Liver (tissue), 9 donors: ENCODE measurements around the gene MSI2. TPM values are rescaled to one million over a fixed set of nuclear protein-coding genes. Genes with fewer than 3 reads are reported as not detected.

ENCODE experiments used
- DNase-seq: peaks from one replicate; pipeline ENCODE4 v3.0.0-alpha.2; 2017; ENCODE audit warnings: low spot score
- H3K27ac ChIP-seq, 2 donors: one replicate each; pipeline ENCODE4 v1.7.0; 2013; ENCODE audit warnings: inconsistent platforms in 2 of 2, low read length in 2 of 2, control low read depth in 1 of 2, low read depth in 1 of 2, mild to moderate bottlenecking in 1 of 2
- H3K27me3 ChIP-seq, 4 donors: one replicate each; pipeline versions ENCODE4 v1.6.1 to v1.7.0; 2013; ENCODE audit warnings: low read length in 3 of 4, inconsistent platforms in 1 of 4, mild to moderate bottlenecking in 1 of 4, moderate library complexity in 1 of 4; ENCODE audit not compliant: control insufficient read depth in 4 of 4, insufficient read depth in 4 of 4
- H3K36me3 ChIP-seq, 4 donors: one replicate each; pipeline versions ENCODE4 v1.6.1 to v1.7.0; 2013; ENCODE audit warnings: low read length in 3 of 4, mild to moderate bottlenecking in 3 of 4, low read depth in 1 of 4, moderate library complexity in 1 of 4; ENCODE audit not compliant: control insufficient read depth in 4 of 4, insufficient read depth in 3 of 4
- H3K4me1 ChIP-seq, 4 donors: one replicate each; pipeline versions ENCODE4 v1.6.1 to v1.7.0; 2013; ENCODE audit warnings: low read length in 3 of 4, mild to moderate bottlenecking in 3 of 4, moderate library complexity in 1 of 4; ENCODE audit not compliant: control insufficient read depth in 4 of 4, insufficient read depth in 4 of 4
- H3K4me3 ChIP-seq, 3 donors: one replicate each; pipeline versions ENCODE4 v1.6.1 to v1.7.0; 2013; ENCODE audit warnings: low read length in 3 of 3, control low read depth in 1 of 3, low read depth in 1 of 3, mild to moderate bottlenecking in 1 of 3
- H3K9ac ChIP-seq, 2 donors: one replicate each; pipeline ENCODE4 v1.7.0; 2013; ENCODE audit warnings: low read length in 2 of 2, mild to moderate bottlenecking in 2 of 2, moderate library complexity in 2 of 2, control low read depth in 1 of 2, low read depth in 1 of 2
- H3K9me3 ChIP-seq, 4 donors: one replicate each; pipeline versions ENCODE4 v1.6.1 to v1.7.0; 2013; ENCODE audit warnings: low read length in 3 of 4; ENCODE audit not compliant: control insufficient read depth in 4 of 4
- ATF3 ChIP-seq: IDR thresholded peaks from 2 replicates; pipeline ENCODE4 v1.6.1; 2016; ENCODE audit warnings: antibody characterized with exemption
- CTCF ChIP-seq: fragments of 150-350 bp; IDR thresholded peaks from 2 replicates; pipeline ENCODE4 v1.5.1; 2017; ENCODE audit warnings: improper control_type of control experiment, low read depth, low read length; ENCODE audit not compliant: missing input control
- EGR1 ChIP-seq, 2 donors: IDR thresholded peaks; 2 replicates each; pipeline ENCODE4 v1.6.1; 2016 to 2018; ENCODE audit warnings: antibody characterized with exemption in 2 of 2, low read depth in 2 of 2
- FOXA1 ChIP-seq: IDR thresholded peaks from 2 replicates; pipeline ENCODE4 v1.6.1; 2016; ENCODE audit warnings: antibody characterized with exemption
- FOXA2 ChIP-seq: IDR thresholded peaks from 2 replicates; pipeline ENCODE4 v1.6.1; 2016; ENCODE audit warnings: antibody characterized with exemption
- GABPA ChIP-seq, 2 donors: IDR thresholded peaks in 1 of 2; conservative IDR thresholded peaks in 1 of 2; 2 replicates each; pipeline ENCODE4 v1.6.1; 2016; ENCODE audit warnings: antibody characterized with exemption in 2 of 2, mild to moderate bottlenecking in 1 of 2, moderate library complexity in 1 of 2
- HNF4A ChIP-seq, 2 donors: conservative IDR thresholded peaks; 2 replicates each; pipeline ENCODE4 v1.6.1; 2016; ENCODE audit warnings: antibody characterized with exemption in 2 of 2, mild to moderate bottlenecking in 2 of 2
- HNF4G ChIP-seq: IDR thresholded peaks from 2 replicates; pipeline ENCODE4 v1.6.1; 2016; ENCODE audit warnings: antibody characterized with exemption
- JUND ChIP-seq, 2 donors: IDR thresholded peaks; 2 replicates each; pipeline ENCODE4 v1.6.1; 2016; ENCODE audit warnings: antibody characterized with exemption in 2 of 2
- MAX ChIP-seq: IDR thresholded peaks from 2 replicates; pipeline ENCODE4 v1.6.1; 2016; ENCODE audit warnings: antibody characterized with exemption
- NR2F2 ChIP-seq: IDR thresholded peaks from 2 replicates; pipeline ENCODE4 v1.6.1; 2016; ENCODE audit warnings: antibody characterized with exemption
- RAD21 ChIP-seq, 2 donors: IDR thresholded peaks; 2 replicates each; pipeline ENCODE4 v1.6.1; 2016; ENCODE audit warnings: antibody characterized with exemption in 2 of 2, mild to moderate bottlenecking in 2 of 2
- REST ChIP-seq: IDR thresholded peaks from 2 replicates; pipeline ENCODE4 v1.6.1; 2016; ENCODE audit warnings: antibody characterized with exemption, mild to moderate bottlenecking
- RXRA ChIP-seq, 2 donors: IDR thresholded peaks; 2 replicates each; pipeline ENCODE4 v1.6.1; 2017 to 2018; ENCODE audit warnings: antibody characterized with exemption in 2 of 2, mild to moderate bottlenecking in 1 of 2
- SP1 ChIP-seq: IDR thresholded peaks from 2 replicates; pipeline ENCODE4 v1.6.1; 2018; ENCODE audit warnings: antibody characterized with exemption, mild to moderate bottlenecking
- TAF1 ChIP-seq: conservative IDR thresholded peaks from 2 replicates; pipeline ENCODE4 v1.6.1; 2016; ENCODE audit warnings: antibody characterized with exemption, mild to moderate bottlenecking
- YY1 ChIP-seq: IDR thresholded peaks from 2 replicates; pipeline ENCODE4 v1.6.1; 2016; ENCODE audit warnings: antibody characterized with exemption, mild to moderate bottlenecking
- ZBTB33 ChIP-seq: IDR thresholded peaks from 2 replicates; pipeline ENCODE4 v1.6.1; 2016; ENCODE audit warnings: antibody characterized with exemption
- WGBS: extraction: QIAGEN DNeasy Blood & Tissue Kit; methylation state at CpG from one replicate; pipeline ENCODE4 v1.1.7; 2013; 5-methylcytosine and 5-hydroxymethylcytosine counted together
- polyA plus RNA-seq, 2 donors: library from polyadenylated mRNA; stranded (reverse) in 1 of 2; unstranded in 1 of 2; fragments of 200-250 nt in 1 of 2; fragments of >200 nt in 1 of 2; fragmentation: Nextera tagmentation in 1 of 2; extraction: Ambion mirVana in 1 of 2; gene quantifications; one replicate each; pipeline versions ENCODE4 v1.2.1 to v1.2.3, GENCODE V29; 2013 to 2015
- total RNA-seq, 2 donors: library from RNA; depleted of rRNA; stranded (reverse); fragments of >200 nt; gene quantifications; one replicate each; pipeline ENCODE4 v1.2.3, GENCODE V29; 2014
- donor health status: healthy.
- donor health status: healthy.
- donor health status: healthy.
- donor health status: healthy.
- donor health status: healthy.

Gene MSI2
- total and polyA plus RNA-seq, 4 donors = 5.7 to 15.6 (median 9.2) TPM

- TF ChIP-seq RAD21 (IDR thresholded peaks at IDR 0.05) (no peak), EGR1 (IDR thresholded peaks at IDR 0.05; ENCODE audit: low read depth in 2 of 2) (no peak), SP1 (no peak), HNF4G (no peak), ATF3 (no peak), MAX (no peak), TAF1 (no peak), GABPA (IDR thresholded peaks at IDR 0.05 in 1 of 2, conservative IDR thresholded peaks at IDR 0.05 in 1 of 2) (no peak)
- WGBS = 94% methylated on average over 2 of the region's 2 CpGs
- DNase-seq = no peak
- H3K27ac ChIP-seq = no peak overlapping the region
- no peaks in the 10 kb centered on the region for H3K36me3 ChIP-seq
- no peak overlapping the region for H3K4me3 ChIP-seq
- H3K9me3 ChIP-seq = no peaks in the 10 kb centered on the region
- H3K9ac ChIP-seq = no peak overlapping the region
- no peaks in the 10 kb centered on the region for H3K4me1 ChIP-seq
- no peaks in the 10 kb centered on the region for H3K27me3 ChIP-seq
Observed at GRCh38 chr17:57482657-57483056, 226.3 kb downstream of the MSI2 start.

GRCh38 chr17:57484081-57484666 lies 227.9 kb downstream of the MSI2 start:
- TF ChIP-seq REST = no peak
- no peak for TF ChIP-seq NR2F2
- no peak for TF ChIP-seq RXRA (IDR thresholded peaks at IDR 0.05)
- no peak for TF ChIP-seq FOXA1
- TF ChIP-seq MAX = no peak
- TF ChIP-seq YY1 = no peak
- no peak for TF ChIP-seq HNF4A (conservative IDR thresholded peaks at IDR 0.05)
- no peak for TF ChIP-seq RAD21 (IDR thresholded peaks at IDR 0.05)
- no peak for TF ChIP-seq FOXA2
- TF ChIP-seq ZBTB33 = no peak
- no peak for TF ChIP-seq SP1
- TF ChIP-seq ATF3 = no peak
- TF ChIP-seq JUND (IDR thresholded peaks at IDR 0.05) = no peak
- TF ChIP-seq HNF4G = no peak
- no peak for TF ChIP-seq CTCF
- TF ChIP-seq EGR1 (IDR thresholded peaks at IDR 0.05; ENCODE audit: low read depth in 2 of 2) = no peak
- no peak for TF ChIP-seq TAF1
- no peak for TF ChIP-seq GABPA (IDR thresholded peaks at IDR 0.05 in 1 of 2, conservative IDR thresholded peaks at IDR 0.05 in 1 of 2)
- Histone ChIP-seq H3K36me3 (no peaks in the 10 kb centered on the region), H3K9me3 (no peaks in the 10 kb centered on the region), H3K4me1 (no peaks in the 10 kb centered on the region), H3K27me3 (no peaks in the 10 kb centered on the region), H3K9ac (no peak overlapping the region), H3K27ac (no peak overlapping the region), H3K4me3 (no peak overlapping the region)
- no peak for DNase-seq
- WGBS = 93% methylated on average over 6 of the region's 6 CpGs
